KOPT-K1 (cell line): ENCODE measurements around the gene RANBP17.

Source experiments
- H3K27ac ChIP-seq: fragments of 200-600 bp; sonication (generic); 2 replicates; pipeline ENCODE4 v1.5.1; 2016; ENCODE audit warnings: antibody characterized with exemption, mild to moderate bottlenecking, low read depth, low read length; ENCODE audit not compliant: poor library complexity, severe bottlenecking
- H3K36me3 ChIP-seq: fragments of 200-600 bp; sonication (generic); 2 replicates; pipeline ENCODE4 v1.5.1; 2017; ENCODE audit warnings: antibody characterized with exemption, mild to moderate bottlenecking, low read length, moderate library complexity; ENCODE audit not compliant: insufficient read depth
- H3K9me3 ChIP-seq: fragments of 200-600 bp; sonication (generic); 2 replicates; pipeline ENCODE4 v1.5.1; 2017; ENCODE audit warnings: antibody characterized with exemption, low read length, mild to moderate bottlenecking; ENCODE audit not compliant: insufficient read depth, poor library complexity, severe bottlenecking

Gene RANBP17

GRCh38 chr5:171306166-171306565, 444.3 kb downstream of the RANBP17 start:
- Histone ChIP-seq H3K27ac (no peak overlapping the region), H3K9me3 (peaks cover 22% of the 10 kb centered on the region), H3K36me3 (no peaks in the 10 kb centered on the region)

GRCh38 chr5:171306781-171307591, 445.2 kb downstream of the RANBP17 start:
- H3K27ac ChIP-seq = no peak overlapping the region
- no peaks in the 10 kb centered on the region for H3K36me3 ChIP-seq
- peaks cover 22% of the 10 kb centered on the region for H3K9me3 ChIP-seq

GRCh38 chr5:171307789-171308452, 446.1 kb downstream of the RANBP17 start:
- Histone ChIP-seq H3K27ac (no peak overlapping the region), H3K9me3 (peaks cover 26% of the 10 kb centered on the region), H3K36me3 (no peaks in the 10 kb centered on the region)

- H3K27ac ChIP-seq = no peak within 1 kb of the TSS
- no peaks in the 10 kb centered on the region for H3K36me3 ChIP-seq
- H3K9me3 ChIP-seq = peaks cover 26% of the 10 kb centered on the region
Observed at GRCh38 chr5:171308453-171309275, 446.8 kb downstream of the RANBP17 start, which contains the start of gene TLX3. TSS of gene TLX3 (plus strand) at chr5:171309248. CDS start at chr5:171309366, 118 bp downstream.

- no peak overlapping the region for H3K27ac ChIP-seq
- peaks cover 26% of the 10 kb centered on the region for H3K9me3 ChIP-seq
- no peaks in the 10 kb centered on the region for H3K36me3 ChIP-seq
Observed at GRCh38 chr5:171309276-171310211, 447.7 kb downstream of the RANBP17 start.

- Histone ChIP-seq H3K27ac (no peak overlapping the region), H3K9me3 (peaks cover 31% of the 10 kb centered on the region), H3K36me3 (no peaks in the 10 kb centered on the region)
Observed at GRCh38 chr5:171310212-171310818, 448.5 kb downstream of the RANBP17 start.

GRCh38 chr5:171310819-171311321, 449.1 kb downstream of the RANBP17 start:
- H3K36me3 ChIP-seq = no peaks in the 10 kb centered on the region
- peaks cover 36% of the 10 kb centered on the region for H3K9me3 ChIP-seq
- no peak overlapping the region for H3K27ac ChIP-seq

- peaks cover 41% of the 10 kb centered on the region for H3K9me3 ChIP-seq
- H3K27ac ChIP-seq = no peak overlapping the region
- H3K36me3 ChIP-seq = no peaks in the 10 kb centered on the region
Observed at GRCh38 chr5:171311322-171312077, 449.7 kb downstream of the RANBP17 start.

GRCh38 chr5:171312129-171312974, 450.5 kb downstream of the RANBP17 start:
- peaks cover 41% of the 10 kb centered on the region for H3K9me3 ChIP-seq
- no peak overlapping the region for H3K27ac ChIP-seq
- no peaks in the 10 kb centered on the region for H3K36me3 ChIP-seq

- Histone ChIP-seq H3K36me3 (no peaks in the 10 kb centered on the region), H3K27ac (no peak overlapping the region)
Observed at GRCh38 chr5:171313481-171314206, 451.8 kb downstream of the RANBP17 start.

GRCh38 chr5:171314728-171315385, 453.0 kb downstream of the RANBP17 start:
- Histone ChIP-seq H3K9me3 (peaks cover 19% of the 10 kb centered on the region), H3K27ac (no peak overlapping the region), H3K36me3 (no peaks in the 10 kb centered on the region)

More at GRCh38 chr5:171313481-171314206, 451.8 kb downstream of the RANBP17 start:
- peaks cover 32% of the 10 kb centered on the region for H3K9me3 ChIP-seq
